Measurements from ENCODE around the gene DZANK1.
"Not testable (repeated sequence)": the region's sequence is repeated elsewhere in the genome, so short reads cannot be mapped to it uniquely, and the experiment has no call there.

DZANK1 gene

DNA sequence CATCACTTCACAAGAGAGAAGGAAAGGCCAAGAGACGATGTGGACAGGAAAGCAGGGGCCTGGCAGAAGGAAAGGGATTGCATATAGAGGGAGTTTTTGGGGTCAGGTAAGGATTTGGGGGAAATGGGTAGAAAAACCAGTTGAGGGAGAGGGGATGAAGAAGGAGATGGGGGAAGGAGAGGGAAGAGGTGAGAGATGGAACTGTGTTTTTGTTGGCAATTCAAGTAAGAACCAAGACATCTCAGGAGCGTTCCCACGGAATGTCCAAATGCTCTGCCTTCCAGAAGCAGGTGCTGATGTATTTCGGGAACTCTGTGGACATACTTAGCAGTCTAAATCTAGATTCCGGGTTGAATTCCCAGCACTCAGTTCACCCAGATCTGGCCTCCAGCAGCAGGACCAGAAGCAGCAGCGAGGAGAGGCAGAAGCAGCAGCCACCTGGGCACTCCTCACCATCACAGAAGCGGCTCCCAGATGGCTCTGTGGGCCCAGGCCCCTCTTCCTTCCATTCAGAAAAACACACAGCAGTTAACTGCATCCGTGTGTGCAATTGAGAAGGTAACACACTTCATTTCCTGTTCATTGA, 88.8 kb downstream of the DZANK1 start:
- Histone ChIP-seq H3K36me3 (ENCODE audit: insufficient read depth, low read length) (no peaks in the 10 kb centered on the region), H3K4me1 (ENCODE audit: insufficient read depth, low read length) (no peaks in the 10 kb centered on the region), H3K9ac (ENCODE audit: low read depth, low read length) (no peak overlapping the region), H3K9me3 (ENCODE audit: control insufficient read depth, insufficient read depth, low read length) (0 out of 2 replicates have a peak, but pooled peaks cover 2% of the 10 kb centered on the region)

- H3K4me1 ChIP-seq (ENCODE audit: insufficient read depth, low read length); H3K9me3 ChIP-seq (ENCODE audit: control insufficient read depth, insufficient read depth, low read length); H3K9ac ChIP-seq (ENCODE audit: low read depth, low read length); H3K36me3 ChIP-seq (ENCODE audit: insufficient read depth, low read length): not testable (repeated sequence)
Observed at GRCh38 chr20:18375551-18375950, 91.3 kb downstream of the DZANK1 start.

DNA sequence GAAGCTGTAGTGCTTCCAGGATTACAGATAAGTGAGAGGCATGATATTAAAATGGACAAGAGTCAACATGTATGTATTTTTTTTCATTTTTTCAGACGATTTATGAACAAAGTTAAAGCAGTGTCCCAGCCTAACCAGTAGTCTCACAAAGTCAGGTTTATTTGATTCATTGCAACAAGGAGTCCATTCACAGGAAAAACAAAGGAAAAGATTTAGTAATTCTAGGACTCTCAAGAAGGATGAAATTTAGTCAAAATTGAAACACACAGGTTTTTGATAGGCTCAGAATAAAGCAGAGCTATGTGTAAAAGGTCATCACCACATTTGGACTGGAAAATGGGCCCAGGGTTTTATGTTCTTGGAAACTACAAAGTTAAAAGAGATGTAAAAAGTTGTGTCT, 94.5 kb downstream of the DZANK1 start:
- Histone ChIP-seq H3K4me1 (ENCODE audit: insufficient read depth, low read length) (no peaks in the 10 kb centered on the region), H3K36me3 (ENCODE audit: insufficient read depth, low read length) (no peaks in the 10 kb centered on the region), H3K9ac (ENCODE audit: low read depth, low read length) (no peak overlapping the region), H3K9me3 (ENCODE audit: control insufficient read depth, insufficient read depth, low read length) (0 out of 2 replicates have a peak, but pooled peaks cover 2% of the 10 kb centered on the region)

DNA sequence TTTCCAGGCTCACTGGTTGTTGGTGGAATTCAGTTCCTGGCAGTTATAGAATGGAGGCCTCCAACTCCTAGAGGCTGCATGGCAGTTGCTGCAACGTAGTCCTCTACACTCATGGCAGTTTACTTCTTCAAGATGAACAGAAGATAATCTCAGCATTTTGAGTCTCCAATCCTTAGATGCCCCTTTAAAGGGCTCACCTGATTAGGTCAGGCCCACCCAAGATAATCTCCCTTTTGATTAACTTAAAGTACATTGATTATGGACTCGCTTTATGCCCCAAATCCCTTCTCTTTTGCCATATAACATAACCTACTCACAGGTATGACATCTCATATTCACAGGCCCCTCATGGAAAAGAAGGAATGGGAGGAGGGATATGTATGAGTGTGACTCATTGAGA, 102.1 kb downstream of the DZANK1 start:
- H3K4me1 ChIP-seq (ENCODE audit: insufficient read depth, low read length), result no peaks in the 10 kb centered on the region
- H3K9ac ChIP-seq (ENCODE audit: low read depth, low read length), result no peak overlapping the region
- H3K9me3 ChIP-seq (ENCODE audit: control insufficient read depth, insufficient read depth, low read length), result no peaks in the 10 kb centered on the region
- no peaks in the 10 kb centered on the region for H3K36me3 ChIP-seq (ENCODE audit: insufficient read depth, low read length)

DNA sequence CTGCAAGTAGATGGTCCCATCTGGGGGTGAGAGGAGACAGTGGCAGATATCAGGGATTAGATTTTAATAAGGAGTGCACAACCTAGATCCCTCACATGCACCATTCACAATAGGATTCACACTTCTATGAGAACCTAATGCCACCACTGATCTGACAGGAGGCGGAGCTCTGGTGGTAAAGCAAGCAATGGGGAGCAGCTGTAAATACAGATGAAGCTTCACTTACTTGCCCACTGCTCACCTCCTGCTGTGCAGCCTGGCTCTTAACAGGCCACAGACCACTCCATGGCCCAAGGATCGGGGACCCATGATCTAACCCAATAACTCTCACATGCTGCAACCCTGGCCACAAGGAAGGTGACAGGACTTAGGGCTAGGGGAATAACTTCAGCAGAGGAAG, 103.1 kb downstream of the DZANK1 start:
- no peaks in the 10 kb centered on the region for H3K36me3 ChIP-seq (ENCODE audit: insufficient read depth, low read length)

DNA sequence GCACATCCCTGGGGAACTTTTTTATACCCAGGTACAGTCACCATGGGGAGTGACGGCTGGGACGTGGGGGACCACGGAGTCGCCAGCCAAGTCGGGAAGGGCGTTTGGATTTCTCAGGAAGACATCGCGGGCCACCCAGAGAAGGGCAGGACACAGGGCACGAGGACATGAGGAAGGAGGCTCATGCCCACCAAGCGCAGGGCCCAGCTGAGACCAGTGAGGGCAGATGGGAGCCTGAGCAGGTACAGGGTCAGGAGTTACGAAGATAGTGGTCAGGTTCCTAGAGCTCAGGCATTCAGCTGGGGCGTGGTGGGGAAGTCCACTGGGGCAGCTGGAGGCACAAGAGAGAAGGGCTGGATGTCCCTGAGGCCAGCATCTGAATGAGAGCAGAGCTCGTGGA, 103.9 kb downstream of the DZANK1 start:
- H3K4me1 ChIP-seq (ENCODE audit: insufficient read depth, low read length), result no peaks in the 10 kb centered on the region
- H3K36me3 ChIP-seq (ENCODE audit: insufficient read depth, low read length), result no peaks in the 10 kb centered on the region
- no peak overlapping the region for H3K9ac ChIP-seq (ENCODE audit: low read depth, low read length)
- H3K9me3 ChIP-seq (ENCODE audit: control insufficient read depth, insufficient read depth, low read length), result no peaks in the 10 kb centered on the region

More for the DNA sequence above, 103.1 kb downstream of the DZANK1 start:
- Histone ChIP-seq H3K4me1 (ENCODE audit: insufficient read depth, low read length) (no peaks in the 10 kb centered on the region), H3K9me3 (ENCODE audit: control insufficient read depth, insufficient read depth, low read length) (no peaks in the 10 kb centered on the region), H3K9ac (ENCODE audit: low read depth, low read length) (no peak overlapping the region)

DNA sequence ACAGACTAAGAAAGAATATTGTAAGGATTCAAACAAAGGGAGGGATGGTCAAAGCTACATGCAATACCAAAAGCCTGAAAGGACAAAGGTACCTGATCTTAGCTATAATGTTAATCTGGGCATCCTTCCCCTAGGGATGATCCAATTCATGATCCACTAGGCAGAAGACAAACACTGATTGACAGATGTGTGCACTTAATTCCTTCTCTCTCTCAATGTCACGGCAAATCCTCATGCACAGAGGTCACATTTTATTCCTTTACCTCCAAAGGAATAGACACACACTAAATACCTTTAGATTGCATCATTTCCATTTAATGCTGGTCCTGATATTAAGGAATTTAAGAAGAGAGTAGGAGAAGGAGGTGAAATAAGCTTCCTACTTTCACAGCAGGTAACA, 105.2 kb downstream of the DZANK1 start:
- H3K4me1 ChIP-seq (ENCODE audit: insufficient read depth, low read length), result no peaks in the 10 kb centered on the region
- H3K9ac ChIP-seq (ENCODE audit: low read depth, low read length), result no peak overlapping the region
- no peaks in the 10 kb centered on the region for H3K9me3 ChIP-seq (ENCODE audit: control insufficient read depth, insufficient read depth, low read length)
- H3K36me3 ChIP-seq (ENCODE audit: insufficient read depth, low read length), result no peaks in the 10 kb centered on the region

- no peaks in the 10 kb centered on the region for H3K36me3 ChIP-seq (ENCODE audit: insufficient read depth, low read length)
- no peaks in the 10 kb centered on the region for H3K4me1 ChIP-seq (ENCODE audit: insufficient read depth, low read length)
- no peaks in the 10 kb centered on the region for H3K9me3 ChIP-seq (ENCODE audit: control insufficient read depth, insufficient read depth, low read length)
- no peak overlapping the region for H3K9ac ChIP-seq (ENCODE audit: low read depth, low read length)
Observed at GRCh38 chr20:18360635-18361034, 106.2 kb downstream of the DZANK1 start.

DNA sequence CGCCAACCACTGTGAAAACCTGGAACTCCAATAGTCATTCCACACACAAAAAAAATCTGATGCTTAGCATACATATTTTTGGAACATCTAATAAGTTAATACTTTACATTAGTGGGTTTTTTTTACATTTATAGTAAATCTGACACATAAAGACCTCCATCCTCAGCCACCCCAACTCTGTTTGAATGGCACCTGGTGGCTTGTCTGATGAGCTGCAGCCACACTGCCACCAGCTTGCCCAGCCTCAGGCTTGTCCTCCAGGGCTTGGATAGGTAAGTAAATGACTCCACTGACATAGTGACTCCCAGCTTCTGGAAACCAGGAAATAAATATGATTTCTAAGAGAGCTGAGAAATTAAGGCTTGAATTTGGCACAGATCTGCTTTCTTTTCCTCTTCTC, 107.0 kb downstream of the DZANK1 start:
- Histone ChIP-seq H3K9ac (ENCODE audit: low read depth, low read length) (no peak overlapping the region), H3K4me1 (ENCODE audit: insufficient read depth, low read length) (no peaks in the 10 kb centered on the region), H3K9me3 (ENCODE audit: control insufficient read depth, insufficient read depth, low read length) (peaks cover 3% of the 10 kb centered on the region), H3K36me3 (ENCODE audit: insufficient read depth, low read length) (no peaks in the 10 kb centered on the region)

- H3K4me1 ChIP-seq (ENCODE audit: insufficient read depth, low read length); H3K9me3 ChIP-seq (ENCODE audit: control insufficient read depth, insufficient read depth, low read length); H3K9ac ChIP-seq (ENCODE audit: low read depth, low read length); H3K36me3 ChIP-seq (ENCODE audit: insufficient read depth, low read length): not testable (repeated sequence)
Observed at GRCh38 chr20:18349749-18350148, 117.1 kb downstream of the DZANK1 start.

All from ES-I3 (cell line).